Hypothalamus (tissue), 51 donors: Measurements from ENCODE around the gene WDPCP.
"Not testable (repeated sequence)": the region's sequence is repeated elsewhere in the genome, so short reads cannot be mapped to it uniquely, and the experiment has no call there.

Source experiments
- DNase-seq, 51 donors: peaks; one replicate each; lab custom pipeline; 2025; lab: John Stamatoyannopoulos, UW

Gene WDPCP

DNA sequence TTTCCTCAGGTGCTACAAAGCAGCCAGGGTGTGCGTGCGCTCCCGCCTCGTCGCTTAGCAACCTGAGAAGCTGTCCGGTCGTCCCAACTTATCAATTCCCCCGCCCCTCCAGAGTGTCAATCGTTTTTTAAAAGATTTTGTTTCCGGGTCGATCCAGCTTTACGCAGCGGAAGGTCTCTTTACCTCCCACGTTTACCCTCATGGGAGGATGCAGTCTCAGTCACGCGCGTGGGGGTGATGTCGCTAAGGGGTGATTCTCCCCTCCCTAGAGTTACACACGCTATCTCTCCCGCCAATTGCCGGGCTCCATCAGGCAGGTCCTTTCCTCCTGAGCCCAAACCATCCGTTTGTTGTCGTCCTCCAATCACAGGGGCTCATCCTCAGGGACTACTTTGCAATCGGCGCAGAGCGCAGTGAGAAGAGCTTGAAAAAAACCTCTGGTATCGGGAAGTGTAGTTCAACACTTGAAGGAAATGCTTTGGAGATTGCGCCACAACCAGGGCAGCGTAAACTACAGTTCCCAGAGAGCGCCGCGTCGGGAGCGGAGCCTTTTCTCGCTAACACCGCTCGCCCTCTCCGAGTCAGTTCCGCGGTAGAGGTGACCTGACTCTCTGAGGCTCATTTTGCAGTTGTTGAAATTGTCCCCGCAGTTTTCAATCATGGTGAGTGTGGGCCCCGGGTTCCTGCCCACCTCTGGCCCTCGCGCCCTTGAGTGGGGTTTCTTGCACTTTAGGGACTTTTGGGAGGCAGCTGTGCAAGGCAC, at the start of gene WDPCP, which contains the start of gene MDH1:
Gene WDPCP, minus strand, starts transcription at position 93 of the 763 bp plus-strand sequence. CDS start 206 bp downstream, outside the sequence.
Gene MDH1, plus strand, starts transcription at position 579 of the 763 bp plus-strand sequence. Its CDS starts 81 bp downstream, at position 660.
- DNase-seq, result peak; percentile 78 to 99 (median 93)

DNA sequence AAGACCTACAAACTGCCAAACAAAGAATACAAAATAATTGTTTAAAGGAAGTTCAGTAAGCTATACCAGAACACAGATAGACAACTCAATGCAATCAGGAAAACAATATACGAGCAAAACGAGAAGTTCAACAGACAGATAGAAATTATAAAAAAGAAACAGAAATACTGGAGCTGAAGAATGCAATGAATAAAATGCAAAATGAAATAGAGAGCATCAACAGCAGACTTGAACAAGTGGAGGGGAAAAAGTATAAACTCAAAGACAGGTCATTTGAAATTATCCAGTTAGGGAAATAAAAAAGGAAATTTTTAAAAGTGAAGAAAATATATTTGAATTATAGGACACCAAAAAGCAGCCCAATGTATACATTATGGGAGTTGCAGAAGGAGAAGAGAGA, 44.1 kb upstream of the WDPCP start:
- no peak for DNase-seq

DNA sequence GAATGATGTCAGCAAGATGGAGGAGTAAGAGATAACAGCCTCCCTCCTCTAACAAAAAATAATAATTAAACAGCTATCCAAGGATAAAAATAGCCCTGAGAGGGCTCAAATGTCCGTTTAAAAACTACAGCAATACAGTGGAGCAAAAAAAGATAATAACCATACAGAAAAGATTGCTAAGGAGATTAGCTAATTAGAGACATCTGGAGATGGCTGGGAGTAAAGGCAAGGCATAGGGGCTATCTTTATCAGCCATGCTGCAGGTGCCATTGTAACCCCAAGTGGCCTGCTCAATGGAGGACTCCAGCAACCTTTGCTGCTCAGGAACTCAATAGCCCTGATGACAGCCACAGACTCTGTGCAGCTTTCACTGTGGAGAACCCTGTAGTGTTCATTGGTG, 43.2 kb upstream of the WDPCP start:
- DNase-seq, result no peak

GRCh38 chr2:63628403-63628942, 40.2 kb upstream of the WDPCP start:
- no peak for DNase-seq

- no peak for DNase-seq
Measured at GRCh38 chr2:63627866-63628265, 39.6 kb upstream of the WDPCP start.

DNA sequence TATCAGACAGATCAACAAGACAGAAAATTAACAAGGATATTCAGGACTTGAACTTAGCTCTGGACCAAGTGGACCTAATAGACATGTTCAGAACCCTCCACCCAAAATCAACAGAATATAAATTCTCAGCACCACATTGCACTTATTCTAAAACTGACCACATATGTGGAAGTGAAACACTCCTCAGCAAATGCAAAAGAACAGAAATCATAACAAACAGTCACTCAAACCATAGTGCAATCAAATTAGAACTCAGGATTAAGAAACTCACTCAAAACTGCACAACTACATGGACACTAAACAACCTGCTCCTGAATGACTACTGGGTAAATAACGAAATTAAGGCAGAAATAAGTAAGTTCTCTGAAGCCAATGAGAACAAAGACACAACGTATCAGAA, 35.5 kb upstream of the WDPCP start:
- not testable (repeated sequence) for DNase-seq

- DNase-seq, result no peak
Measured at GRCh38 chr2:63622751-63623150, 34.5 kb upstream of the WDPCP start.

GRCh38 chr2:63619328-63619727, 31.1 kb upstream of the WDPCP start:
- no peak for DNase-seq

- DNase-seq, result no peak
Measured at GRCh38 chr2:63617366-63617765, 29.1 kb upstream of the WDPCP start.

- DNase-seq, result no peak
Measured at GRCh38 chr2:63614983-63615945, 27.0 kb upstream of the WDPCP start.

- no peak for DNase-seq
Measured at GRCh38 chr2:63614448-63614968, 26.2 kb upstream of the WDPCP start.

DNA sequence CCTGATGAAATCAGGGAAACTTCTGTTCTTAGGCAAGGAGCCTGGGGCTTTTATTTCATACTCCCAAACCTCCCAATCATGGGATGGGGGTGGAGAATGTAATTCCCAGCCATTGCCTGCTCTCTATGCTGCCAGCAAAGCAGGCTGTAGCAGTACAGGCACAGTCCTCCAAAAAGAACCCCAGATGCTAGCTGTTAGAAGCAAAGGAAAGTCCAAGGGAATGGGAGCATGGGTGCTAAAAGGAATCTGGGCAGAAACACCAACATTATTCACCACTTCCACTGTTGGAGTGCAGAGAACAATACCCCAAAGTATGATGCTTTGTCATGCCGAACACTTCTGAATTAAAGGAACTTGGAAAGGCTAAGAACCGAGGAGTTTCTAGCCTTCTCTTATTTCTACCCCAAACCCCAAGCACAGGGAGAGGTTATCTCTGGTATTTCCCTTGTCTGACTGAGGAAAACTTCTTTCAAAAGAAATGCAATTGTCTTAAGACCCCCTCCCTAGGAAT, 25.2 kb upstream of the WDPCP start:
- no peak for DNase-seq

DNA sequence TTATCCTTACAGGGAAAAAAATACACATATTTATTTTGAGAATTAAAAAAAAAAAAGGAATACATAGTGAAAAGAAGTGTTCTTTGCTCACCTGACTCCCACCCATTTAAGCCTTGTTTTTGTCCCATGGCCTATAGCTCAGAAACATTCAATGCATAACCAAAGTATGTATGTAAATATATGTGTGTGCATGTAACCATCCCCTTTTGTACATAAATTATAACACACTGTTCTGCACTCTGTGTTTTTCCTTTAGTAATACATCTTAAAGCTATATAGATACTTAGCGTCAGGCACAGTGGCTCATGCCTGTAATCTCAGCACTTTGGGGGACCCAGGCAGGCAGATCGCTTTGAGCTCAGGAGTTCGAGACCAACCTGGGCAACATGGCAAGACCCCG, 22.2 kb upstream of the WDPCP start:
- no peak for DNase-seq

- DNase-seq, result not testable (repeated sequence)
Measured at GRCh38 chr2:63608865-63609264, 20.6 kb upstream of the WDPCP start.

- no peak for DNase-seq
Measured at GRCh38 chr2:63604666-63605065, 16.4 kb upstream of the WDPCP start.

GRCh38 chr2:63600881-63601460, 12.7 kb upstream of the WDPCP start:
- no peak for DNase-seq

GRCh38 chr2:63598981-63599380, 10.7 kb upstream of the WDPCP start:
- no peak for DNase-seq

DNA sequence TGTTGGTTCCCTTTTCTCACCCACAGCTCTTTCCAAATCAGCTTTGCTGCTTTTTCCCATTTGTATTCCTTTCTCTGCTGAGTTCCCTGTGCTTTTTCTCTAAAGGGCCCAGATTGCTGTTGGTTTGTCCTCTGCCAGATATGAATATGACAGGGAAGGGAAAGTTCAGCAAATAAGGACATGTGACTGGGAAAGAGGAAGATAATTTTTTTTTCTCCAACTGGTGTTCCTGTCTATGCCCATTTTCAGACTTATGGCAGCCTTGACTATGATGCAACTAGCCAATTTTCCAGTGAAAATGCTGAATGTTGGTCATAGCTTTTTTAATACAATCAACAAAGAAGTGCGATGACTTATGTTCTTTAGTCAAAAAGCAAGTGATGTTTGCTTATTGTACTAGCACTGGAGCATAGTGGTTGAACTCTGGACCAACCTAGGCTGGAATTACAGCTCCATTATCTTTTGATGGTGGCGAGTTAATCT, 8.2 kb upstream of the WDPCP start:
- no peak for DNase-seq

GRCh38 chr2:63594660-63595059, 6.4 kb upstream of the WDPCP start:
- no peak for DNase-seq

GRCh38 chr2:63591566-63592175, 3.4 kb upstream of the WDPCP start:
- no peak for DNase-seq
